MCF 10A (cell line): ENCODE measurements around the gene RALY. TPM values are rescaled to one million over a fixed set of nuclear protein-coding genes. Genes with fewer than 3 reads are reported as not detected.

Experiments
- BruUV-seq: library from RNA; stranded (reverse); fragments of 400-500 nt; replicated peaks from 2 replicates; lab custom pipeline; 2021; lab: Mats Ljungman, UMichigan
- CTCF ChIA-PET: fragments of 300-600 bp; sonication (Branson Sonifier 250); formaldehyde crosslinking; extraction: SDS; loops from one replicate; lab custom pipeline; 2021; ENCODE audit warnings: antibody characterized with exemption, inconsistent platforms; lab: Yijun Ruan, JAX
- POLR2A ChIA-PET: fragments of 300-600, 350-650 bp; sonication (Branson Sonifier 250); formaldehyde crosslinking; extraction: SDS; loops from one replicate; lab custom pipeline; 2020; ENCODE audit warnings: antibody characterized with exemption, inconsistent platforms; lab: Yijun Ruan, JAX
- DNase-seq: peaks from one replicate; pipeline ENCODE4 v3.0.0-alpha.2; 2018; ENCODE audit not compliant: unreplicated experiment
- H3K27ac Mint-ChIP-seq: one replicate; pipeline ENCODE4 v1.8.0; 2022; ENCODE audit warnings: mild to moderate bottlenecking, low read depth, mixed read lengths; ENCODE audit not compliant: unreplicated experiment
- H3K27me3 Mint-ChIP-seq: one replicate; pipeline ENCODE4 v1.8.0; 2022; ENCODE audit warnings: mixed read lengths; ENCODE audit not compliant: insufficient read depth, unreplicated experiment
- H3K36me3 Mint-ChIP-seq: one replicate; pipeline ENCODE4 v1.8.0; 2022; ENCODE audit warnings: mild to moderate bottlenecking, moderate library complexity, mixed read lengths; ENCODE audit not compliant: insufficient read depth, unreplicated experiment
- H3K4me1 Mint-ChIP-seq: one replicate; pipeline ENCODE4 v1.8.0; 2022; ENCODE audit warnings: mixed read lengths; ENCODE audit not compliant: insufficient read depth, unreplicated experiment
- H3K4me3 Mint-ChIP-seq: one replicate; pipeline ENCODE4 v1.8.0; 2022; ENCODE audit warnings: mild to moderate bottlenecking, moderate library complexity, mixed read lengths; ENCODE audit not compliant: unreplicated experiment
- H3K9me3 Mint-ChIP-seq: one replicate; pipeline ENCODE4 v1.8.0; 2022; ENCODE audit warnings: mixed read lengths; ENCODE audit not compliant: unreplicated experiment
- CTCF ChIP-seq: fragments of 200-600 bp; IDR thresholded peaks from one replicate; pipeline ENCODE4 v1.8.0; 2022; ENCODE audit warnings: antibody characterized with exemption, mild to moderate bottlenecking; ENCODE audit not compliant: unreplicated experiment
- intact Hi-C: fragments of 100-400 bp; cut with micrococcal nuclease; formaldehyde crosslinking; loops from 2 replicates; pipeline ENCODE4 v1.14.1; 2022
- total RNA-seq: library from RNA; stranded (reverse); gene quantifications from 2 replicates; pipeline ENCODE4 v1.2.3, GENCODE V29; 2022

Gene RALY
- total RNA-seq, 1 experiment from 2014 or later, result 120 TPM

- H3K4me3 Mint-ChIP-seq, result no peak overlapping the region
- CTCF ChIA-PET, result interaction anchor here (0.6 to 1.5 kb wide), 2 partner anchors 10 to 24 kb away, joined by 3 to 5 read pairs; no protein-coding TSS in a partner anchor
- peaks cover 4% of the 10 kb centered on the region for H3K36me3 Mint-ChIP-seq
- H3K27me3 Mint-ChIP-seq, result no peaks in the 10 kb centered on the region
- intact Hi-C loops, result no loop called here
- no peak for TF ChIP-seq CTCF
- H3K4me1 Mint-ChIP-seq, result peaks cover 6% of the 10 kb centered on the region
- DNase-seq, result no peak
- H3K9me3 Mint-ChIP-seq, result no peaks in the 10 kb centered on the region
- POLR2A ChIA-PET, result interaction anchor here (1.2 kb wide), 1 partner anchor 18 kb away, joined by 3 read pairs; no protein-coding TSS in a partner anchor
- H3K27ac Mint-ChIP-seq, result no peak overlapping the region
- no TSS peak for BruUV-seq
These were observed 52.4 kb downstream of the RALY start for GRCh38 chr20:34045930-34046725.

GRCh38 chr20:34047010-34047687, 53.4 kb downstream of the RALY start:
- Mint-ChIP-seq H3K36me3 (peaks cover 4% of the 10 kb centered on the region), H3K27me3 (no peaks in the 10 kb centered on the region), H3K4me3 (no peak overlapping the region), H3K4me1 (peaks cover 6% of the 10 kb centered on the region), H3K9me3 (no peaks in the 10 kb centered on the region), H3K27ac (no peak overlapping the region)
- ChIA-PET POLR2A (interaction anchor here (0.6 to 1.0 kb wide), 4 partner anchors 12 to 452 kb away, joined by 3 to 4 read pairs (median 3); no protein-coding TSS in a partner anchor), CTCF (interaction anchor here (0.9 to 1.3 kb wide), 2 partner anchors 21 to 184 kb away, joined by 3 to 5 read pairs; no protein-coding TSS in a partner anchor)
- TF ChIP-seq CTCF, result no peak
- no peak for DNase-seq
- no TSS peak for BruUV-seq
- intact Hi-C loops, result no loop called here

- no peak for DNase-seq
- no TSS peak for BruUV-seq
- no peak overlapping the region for H3K27ac Mint-ChIP-seq
- no peak for TF ChIP-seq CTCF
- peaks cover 6% of the 10 kb centered on the region for H3K4me1 Mint-ChIP-seq
- no peaks in the 10 kb centered on the region for H3K9me3 Mint-ChIP-seq
- POLR2A ChIA-PET, result interaction anchor here (0.6 to 1.2 kb wide), 4 partner anchors 9 to 254 kb away, joined by 3 to 4 read pairs (median 3); no protein-coding TSS in a partner anchor
- no peaks in the 10 kb centered on the region for H3K27me3 Mint-ChIP-seq
- CTCF ChIA-PET, result interaction anchor here (0.7 to 1.3 kb wide), 3 partner anchors 20 to 185 kb away, joined by 3 to 5 read pairs (median 3); no protein-coding TSS in a partner anchor
- H3K4me3 Mint-ChIP-seq, result no peak overlapping the region
- peaks cover 4% of the 10 kb centered on the region for H3K36me3 Mint-ChIP-seq
- intact Hi-C loops, result no loop called here
These were observed 54.2 kb downstream of the RALY start for GRCh38 chr20:34047917-34048316.

GRCh38 chr20:34049389-34049788, 55.7 kb downstream of the RALY start:
- no peak overlapping the region for H3K4me3 Mint-ChIP-seq
- no peaks in the 10 kb centered on the region for H3K27me3 Mint-ChIP-seq
- BruUV-seq, result no TSS peak
- H3K27ac Mint-ChIP-seq, result no peak overlapping the region
- TF ChIP-seq CTCF, result no peak
- H3K9me3 Mint-ChIP-seq, result no peaks in the 10 kb centered on the region
- ChIA-PET POLR2A (interaction anchor here (0.5 to 1.1 kb wide), 2 partner anchors 13 to 1434 kb away, joined by 3 read pairs; no protein-coding TSS in a partner anchor), CTCF (interaction anchor here (2.5 kb wide), 1 partner anchor 20 kb away, joined by 12 read pairs; no protein-coding TSS in a partner anchor)
- intact Hi-C loops, result no loop called here
- peaks cover 4% of the 10 kb centered on the region for H3K36me3 Mint-ChIP-seq
- peaks cover 6% of the 10 kb centered on the region for H3K4me1 Mint-ChIP-seq
- DNase-seq, result no peak
